ENCODE results near the gene ATP2B3.

DNA sequence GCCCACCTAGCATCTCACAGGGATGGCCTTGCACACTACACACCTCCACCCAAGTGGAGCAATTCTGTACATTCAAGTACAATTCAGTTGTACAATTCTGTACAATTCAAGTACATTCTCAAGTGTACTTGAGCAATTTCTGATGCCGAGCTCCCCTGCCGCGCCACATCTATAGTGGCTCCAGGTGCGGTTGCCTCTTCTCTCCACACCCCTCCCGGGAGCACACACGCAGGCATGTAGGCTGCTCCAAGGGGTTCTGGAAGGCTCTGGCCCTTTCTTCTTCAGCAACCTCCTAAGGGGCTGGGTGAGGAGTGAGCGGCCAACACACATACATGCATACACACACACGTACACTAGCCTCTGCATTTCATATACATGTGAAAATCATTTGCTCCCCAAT is 110.7 kb downstream of the ATP2B3 start:
- TF ChIP-seq YY1 (IDR thresholded peaks at IDR 0.05; ENCODE audit: insufficient read depth, insufficient read length) (no peak), ZNF274 (IDR thresholded peaks at IDR 0.05; ENCODE audit: low read depth, low read length) (no peak), SUZ12 (IDR thresholded peaks at IDR 0.05; ENCODE audit: extremely low read depth, insufficient read depth, insufficient read length) (no peak)

All from NT2/D1 (cell line).